GM18520 (cell line): ENCODE measurements around the gene MACROH2A1.

Source experiments
- ATAC-seq: cut with Tn5 transposase; IDR thresholded peaks from one replicate; pipeline ENCODE4 v1.9.1; 2021; ENCODE audit not compliant: unreplicated experiment

The MACROH2A1 gene

DNA sequence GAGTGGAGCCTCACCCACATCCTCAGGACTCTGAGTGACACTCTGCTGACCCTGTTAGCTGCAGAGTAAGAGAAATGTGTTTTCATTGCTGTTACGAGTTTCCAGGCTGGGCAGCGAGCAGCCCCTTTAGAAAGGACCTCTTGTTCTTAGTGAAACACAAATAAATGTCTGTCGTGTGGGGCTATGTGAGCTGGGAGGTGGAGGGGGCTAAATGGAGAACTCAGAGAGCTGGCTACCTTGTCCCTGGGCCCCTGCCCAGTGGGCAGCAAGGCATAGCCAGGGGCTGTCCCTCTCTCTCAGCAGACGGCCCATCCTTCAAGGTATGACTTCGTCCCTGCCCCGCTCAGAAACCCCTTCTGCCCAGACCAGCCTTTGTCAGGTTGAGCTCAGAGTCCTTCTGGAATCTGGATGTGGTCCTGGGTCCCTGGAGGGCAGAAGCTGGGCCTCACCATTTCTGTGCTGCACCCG is 38.0 kb upstream of the MACROH2A1 start:
- no peak for ATAC-seq

DNA sequence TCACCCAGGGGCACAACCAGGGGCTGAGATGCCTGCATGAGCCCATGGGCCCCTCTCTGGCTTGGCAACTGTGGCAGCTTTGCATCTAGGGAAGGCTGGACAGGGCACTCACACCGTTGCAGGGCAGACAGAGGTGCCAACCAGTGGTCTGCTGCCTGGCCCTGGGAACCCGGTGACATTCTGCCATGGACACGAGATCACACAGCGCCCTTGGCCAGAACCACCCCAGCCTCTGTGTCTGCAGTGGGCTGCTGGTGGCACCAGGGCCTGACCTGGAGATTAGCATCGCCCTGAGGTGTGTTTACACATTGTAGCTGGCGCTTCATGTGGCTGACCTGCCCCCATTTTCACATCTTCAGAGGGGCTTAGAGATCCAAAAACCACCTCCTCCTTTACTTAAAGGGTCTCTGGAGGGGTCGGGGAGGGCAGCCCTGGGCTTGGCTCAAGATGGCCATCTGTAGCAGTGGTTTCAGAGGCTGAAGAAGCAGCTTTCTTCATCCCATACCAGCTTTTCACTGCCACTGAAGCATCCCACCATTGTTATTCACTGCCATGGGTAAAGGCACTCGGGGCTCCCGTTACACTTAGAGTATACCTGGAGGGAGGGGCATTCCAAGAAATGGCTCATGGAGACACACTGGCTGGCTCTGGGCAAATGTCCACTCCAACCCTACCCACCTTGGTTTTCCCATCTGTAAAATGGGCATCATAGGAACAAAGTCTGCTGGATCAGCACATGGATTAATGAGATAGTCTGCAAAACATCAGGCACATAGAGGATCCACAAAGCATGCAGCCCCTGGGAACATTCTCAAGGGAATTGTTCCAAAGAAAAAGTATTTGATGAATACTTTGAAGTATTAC is 36.7 kb upstream of the MACROH2A1 start:
- ATAC-seq, result no peak

DNA sequence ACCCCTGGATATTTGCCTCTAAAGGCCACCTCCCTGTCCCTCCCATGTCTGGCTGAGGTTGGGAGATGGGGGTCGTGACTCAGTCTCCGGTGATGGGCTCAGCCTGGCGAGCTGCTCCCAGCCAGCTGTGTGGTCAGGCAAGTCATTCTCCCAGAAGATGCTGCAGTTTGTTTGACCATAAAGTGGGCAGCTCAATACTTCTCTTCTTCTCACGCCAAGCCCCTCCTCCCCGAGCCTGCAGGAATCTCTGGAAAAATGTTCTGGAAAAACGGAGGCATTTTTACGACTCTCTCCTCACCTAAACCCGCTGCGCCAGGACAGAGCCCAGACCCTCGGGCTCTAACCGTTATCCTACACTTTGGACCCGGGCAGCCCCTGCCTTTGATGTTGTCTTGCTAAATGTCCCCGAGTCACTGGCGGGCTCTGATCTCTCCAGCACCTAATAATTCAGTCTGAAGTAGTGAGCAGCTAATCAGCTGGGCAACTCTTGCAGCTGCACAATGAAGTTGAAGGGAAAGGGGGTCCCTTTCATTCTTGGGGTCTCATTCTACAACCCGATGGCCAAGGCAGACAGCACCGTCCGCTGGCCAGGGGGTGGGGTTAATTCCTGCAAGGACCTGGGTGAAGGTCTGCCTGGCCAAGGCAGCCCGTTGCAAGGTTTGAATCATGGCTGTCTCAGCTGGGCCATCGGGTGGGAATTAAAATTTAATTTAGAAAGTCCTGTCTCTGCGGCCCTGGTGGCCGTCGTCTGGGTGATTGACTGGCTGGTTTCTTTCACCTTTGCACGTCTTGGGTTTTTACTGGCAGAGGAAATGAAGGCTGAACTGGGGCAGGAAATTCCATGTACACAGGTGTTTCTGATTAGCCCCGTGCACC is 35.8 kb upstream of the MACROH2A1 start:
- no peak for ATAC-seq

DNA sequence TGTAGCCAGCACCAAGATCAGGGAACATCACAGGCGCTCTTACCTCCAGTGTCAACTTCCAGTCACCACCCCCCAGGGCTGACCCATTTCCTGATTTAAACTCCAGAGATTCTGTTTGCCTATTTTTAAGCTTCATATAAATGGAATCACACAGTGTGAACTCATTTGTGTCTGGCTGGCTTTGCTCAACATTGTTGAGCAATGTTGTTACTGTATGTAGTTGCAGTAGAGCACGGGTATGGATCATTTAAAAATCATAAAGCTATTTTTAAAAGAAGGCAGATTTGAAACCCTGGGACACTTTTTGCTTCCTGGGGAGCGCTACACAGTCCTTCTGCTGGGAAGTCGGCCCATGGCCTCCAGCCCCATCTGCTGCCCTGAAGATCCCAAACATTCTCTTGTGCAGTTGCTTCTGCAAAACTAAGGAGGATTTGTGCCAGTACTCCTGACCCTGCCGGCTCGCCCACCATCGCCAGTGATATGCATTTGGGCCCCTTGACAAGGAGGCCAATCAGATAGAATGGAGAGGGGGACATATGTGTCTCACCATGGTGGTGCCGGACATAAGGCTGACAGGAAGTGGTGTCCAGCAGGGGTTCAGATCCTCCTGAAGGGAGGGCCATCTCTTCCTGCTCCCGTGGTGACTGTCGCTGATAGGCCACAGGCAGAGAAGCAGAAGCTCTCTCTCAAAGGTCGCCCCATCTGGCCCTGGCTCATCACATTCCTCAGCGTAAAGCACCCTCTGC is 34.8 kb upstream of the MACROH2A1 start:
- no peak for ATAC-seq

DNA sequence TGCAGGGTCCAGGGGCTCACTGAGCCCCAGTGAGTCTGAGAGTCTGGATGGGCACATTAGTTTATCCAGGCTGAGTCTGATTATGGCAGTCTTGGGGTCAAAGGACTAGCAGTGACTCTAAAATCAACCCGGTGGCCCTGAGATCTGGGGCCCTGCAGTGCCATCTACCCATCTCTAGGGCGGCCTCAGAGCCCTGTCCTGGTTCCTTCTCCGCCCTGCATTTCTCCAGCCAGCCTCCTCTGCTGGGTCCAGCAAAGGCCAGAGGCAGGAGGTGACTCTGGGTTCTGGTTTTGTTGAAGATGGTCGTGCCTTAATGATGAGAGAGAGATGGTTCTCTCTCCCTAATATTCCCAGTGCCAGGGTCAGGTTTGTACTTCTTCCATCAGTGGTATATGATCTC is 33.1 kb upstream of the MACROH2A1 start:
- ATAC-seq, result no peak

DNA sequence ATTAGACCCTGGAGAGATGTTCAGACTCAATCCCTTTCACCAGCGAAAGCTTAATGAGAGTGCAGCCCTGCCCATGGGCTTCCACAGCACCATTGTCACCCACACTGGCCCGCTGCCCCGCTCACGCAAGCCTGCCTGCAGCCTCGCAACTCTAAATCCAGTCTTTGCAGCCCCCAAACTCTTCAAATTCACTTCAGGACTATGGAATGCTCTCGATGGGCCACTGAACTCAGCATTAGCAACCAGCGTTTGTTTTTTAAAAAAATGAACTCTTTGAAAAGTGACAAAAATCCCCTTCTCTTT is 31.1 kb upstream of the MACROH2A1 start:
- no peak for ATAC-seq

DNA sequence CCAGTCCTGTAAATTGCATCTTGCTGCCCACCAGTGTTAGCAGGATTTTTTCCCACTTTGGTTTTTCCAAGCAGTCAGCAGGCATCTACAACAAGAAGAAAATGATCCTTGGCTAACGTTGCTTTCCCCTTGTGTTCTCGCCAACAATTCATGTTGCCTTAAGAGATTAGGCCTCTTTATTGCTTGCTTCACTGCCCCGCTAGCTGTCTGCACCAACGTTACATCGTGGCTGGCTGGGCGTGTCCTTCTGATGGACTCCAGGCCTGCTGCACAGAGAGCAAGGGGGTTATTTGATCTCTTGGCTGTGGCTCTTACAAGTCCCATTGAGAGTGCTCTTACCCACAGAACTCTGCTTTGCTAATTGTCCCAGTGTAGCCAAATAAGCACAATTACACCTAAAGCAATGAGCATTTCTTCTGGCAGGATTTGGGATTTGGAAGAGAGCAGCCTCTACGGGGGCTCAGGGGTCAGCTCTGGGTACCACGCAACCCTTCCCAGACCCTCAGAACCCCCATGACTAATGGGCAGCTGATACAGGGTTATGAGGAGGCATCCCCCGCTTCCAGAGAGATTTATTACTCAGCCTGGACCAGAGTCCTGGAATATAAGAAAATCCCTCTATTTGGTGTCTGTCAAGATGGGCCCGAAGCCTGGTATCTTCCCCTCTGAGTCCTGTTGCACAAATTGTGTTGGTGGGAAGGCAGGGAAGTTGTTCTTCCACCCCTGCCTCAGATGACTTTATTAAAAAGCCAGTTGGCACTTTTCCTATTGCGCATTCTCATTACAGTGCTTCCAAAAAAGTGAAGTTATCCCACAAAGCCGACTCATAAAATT is 30.5 kb upstream of the MACROH2A1 start:
- no peak for ATAC-seq

DNA sequence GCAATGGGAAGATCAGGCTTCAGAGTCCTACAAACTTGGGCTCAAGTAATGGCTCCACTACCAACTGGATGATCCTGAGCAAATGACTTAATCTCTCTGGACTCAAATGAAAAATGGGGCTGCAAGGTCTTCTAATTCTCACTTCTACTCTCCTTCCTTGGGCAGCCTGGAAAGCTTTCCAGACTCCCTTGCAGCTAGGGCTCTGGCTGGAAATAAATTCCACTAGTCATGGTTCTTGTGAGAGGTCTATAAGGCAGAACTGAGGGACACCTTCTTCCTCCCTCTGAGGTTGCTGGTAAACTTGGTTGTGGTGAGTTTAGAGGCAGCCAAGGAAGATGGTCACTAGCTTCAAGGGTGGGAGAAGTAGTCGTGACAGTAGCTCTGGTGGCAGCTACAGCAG is 29.6 kb upstream of the MACROH2A1 start:
- no peak for ATAC-seq

DNA sequence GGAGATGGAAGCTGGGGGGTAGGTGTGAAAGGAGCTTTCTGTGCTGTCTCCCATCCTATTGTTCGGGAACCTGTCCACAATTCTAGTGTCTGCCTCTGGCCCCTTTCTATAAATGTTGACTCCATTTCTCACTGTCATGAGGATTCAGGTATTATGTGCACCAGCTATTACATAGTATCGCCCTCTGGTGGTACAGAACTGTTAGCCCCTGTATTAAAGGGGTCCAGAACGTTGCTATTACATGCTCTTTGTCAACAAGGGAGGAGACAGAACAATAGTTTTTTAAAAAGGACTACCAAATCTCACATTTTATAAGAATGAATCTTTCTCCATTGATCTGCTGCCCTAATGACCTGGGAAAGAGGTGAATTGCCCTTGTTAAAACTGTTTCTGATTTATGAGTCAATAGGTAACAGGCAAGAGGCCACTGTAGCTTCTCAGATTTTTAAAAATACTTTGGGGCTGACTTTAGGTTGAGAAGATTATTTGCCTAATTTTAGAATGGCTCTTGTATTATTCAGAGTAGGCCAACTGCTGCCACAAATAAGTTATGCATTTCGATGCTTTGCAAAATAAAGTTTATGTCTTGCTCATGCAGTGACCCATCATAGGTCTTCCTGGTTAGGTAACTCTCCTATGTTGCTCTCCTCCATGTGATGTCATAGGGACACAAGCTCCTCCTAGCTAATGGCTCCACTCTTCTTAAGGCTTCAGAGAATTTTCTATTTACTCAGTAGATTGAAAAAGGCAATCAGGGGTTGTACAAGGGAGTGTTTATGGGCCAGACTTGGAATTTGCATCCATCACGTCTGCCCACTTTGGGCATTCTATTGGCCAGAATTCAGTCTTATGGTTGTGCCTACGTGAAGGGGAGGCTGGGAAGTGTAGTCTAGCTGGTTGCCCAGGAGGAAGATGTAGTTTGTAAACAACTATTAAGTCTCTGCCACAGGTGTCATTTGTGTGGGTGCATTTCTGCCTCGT is 27.4 kb upstream of the MACROH2A1 start:
- no peak for ATAC-seq

DNA sequence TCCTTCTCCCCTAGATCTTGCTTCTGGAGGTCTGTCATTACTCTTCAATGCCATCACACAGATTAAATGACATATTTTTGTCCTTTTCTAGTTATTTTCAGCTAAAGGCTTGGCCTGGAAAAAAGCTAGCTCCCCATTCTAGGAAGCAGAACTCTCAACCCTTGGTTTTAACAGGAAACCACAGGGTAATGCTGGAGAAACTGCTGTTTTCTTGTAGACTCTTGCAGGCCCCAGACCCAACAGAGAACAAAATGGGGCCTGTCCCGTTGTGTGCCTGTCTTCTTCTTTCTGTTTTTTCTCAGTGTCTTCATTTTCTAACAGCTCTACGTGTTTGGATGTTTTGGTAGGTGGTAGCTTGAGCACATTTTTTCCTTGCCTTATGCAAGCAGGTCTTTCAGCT is 26.6 kb upstream of the MACROH2A1 start:
- no peak for ATAC-seq

DNA sequence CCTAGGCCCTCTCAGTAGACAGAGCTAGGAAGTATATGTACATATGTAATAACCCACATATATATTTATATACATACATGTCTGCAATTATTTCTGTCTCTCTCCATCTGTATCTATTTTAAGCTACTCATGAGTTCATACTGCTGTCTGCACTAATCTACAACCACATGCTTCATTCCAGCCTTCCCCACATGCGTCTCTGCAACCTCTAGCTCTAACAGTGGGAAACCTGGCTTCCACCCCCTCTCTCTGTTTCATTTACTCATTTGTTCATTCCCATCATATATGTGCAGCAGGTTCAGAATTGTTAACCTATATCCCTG is 24.8 kb upstream of the MACROH2A1 start:
- no peak for ATAC-seq

DNA sequence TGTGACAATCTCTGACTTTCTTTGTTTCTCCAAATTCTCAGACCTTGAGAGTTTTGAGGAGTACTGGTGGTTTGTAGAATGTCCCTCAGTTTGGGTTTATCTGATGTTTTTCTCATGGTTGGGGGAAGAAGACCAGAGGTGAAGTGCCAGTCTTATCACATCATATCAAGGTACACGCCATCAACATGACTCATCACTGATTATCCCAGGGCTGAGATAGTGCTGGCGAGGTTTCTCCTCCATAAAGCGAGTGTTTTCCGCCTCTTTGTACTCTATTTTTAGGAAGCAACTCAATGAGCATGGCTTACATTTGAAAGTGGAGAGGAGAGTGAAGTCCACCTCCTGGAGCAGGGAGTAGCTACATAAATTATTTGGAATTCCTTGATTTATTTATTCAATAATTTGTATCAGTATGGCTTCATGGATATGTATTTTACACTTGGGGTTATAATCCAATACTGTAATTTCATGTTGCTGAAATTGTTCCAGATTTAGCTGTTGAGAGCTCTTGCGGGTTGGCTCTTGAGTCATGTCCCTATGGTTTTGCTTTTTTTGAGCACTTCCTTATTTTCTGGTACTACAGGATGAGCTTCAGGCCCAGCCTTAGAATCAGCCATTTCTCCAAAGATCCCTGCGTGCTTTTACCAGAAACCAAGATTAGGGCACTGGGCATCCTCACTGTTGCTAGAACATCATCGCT is 24.3 kb upstream of the MACROH2A1 start:
- ATAC-seq, result no peak

DNA sequence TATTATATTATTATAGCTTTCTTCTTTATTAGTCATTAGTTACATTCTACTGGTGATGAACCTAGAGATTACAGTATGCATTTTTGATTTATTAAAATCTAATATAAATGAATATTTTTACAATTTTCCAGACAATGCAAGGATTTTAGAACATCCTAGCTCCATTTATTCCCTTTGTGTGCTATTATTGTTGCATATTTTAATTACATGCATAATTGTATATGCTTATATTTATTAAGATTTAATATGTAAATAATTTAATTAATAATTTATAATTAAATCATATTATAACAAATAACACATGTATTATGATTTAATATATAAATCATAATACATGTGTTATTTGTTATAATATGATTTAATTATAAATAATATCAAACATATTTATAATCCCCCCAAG is 23.4 kb upstream of the MACROH2A1 start:
- ATAC-seq, result no peak

DNA sequence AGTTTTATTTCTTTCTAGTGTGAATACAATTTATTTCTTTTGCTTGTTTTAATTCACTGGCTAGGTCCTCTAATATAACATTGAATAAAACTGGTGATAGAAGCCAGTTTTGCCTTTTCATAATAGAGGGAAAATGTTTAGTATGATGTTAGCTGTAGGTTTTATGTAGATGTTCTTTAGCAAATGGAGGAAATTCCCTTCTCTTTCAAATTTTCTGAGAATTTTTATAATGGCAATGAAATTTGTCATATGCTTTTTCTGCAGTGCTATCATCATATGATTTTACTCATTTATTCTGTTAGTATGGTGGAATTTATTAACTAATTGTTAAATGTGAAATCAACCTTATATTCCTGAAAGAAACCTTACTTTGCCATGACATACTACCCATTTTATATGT is 18.1 kb upstream of the MACROH2A1 start:
- no peak for ATAC-seq

DNA sequence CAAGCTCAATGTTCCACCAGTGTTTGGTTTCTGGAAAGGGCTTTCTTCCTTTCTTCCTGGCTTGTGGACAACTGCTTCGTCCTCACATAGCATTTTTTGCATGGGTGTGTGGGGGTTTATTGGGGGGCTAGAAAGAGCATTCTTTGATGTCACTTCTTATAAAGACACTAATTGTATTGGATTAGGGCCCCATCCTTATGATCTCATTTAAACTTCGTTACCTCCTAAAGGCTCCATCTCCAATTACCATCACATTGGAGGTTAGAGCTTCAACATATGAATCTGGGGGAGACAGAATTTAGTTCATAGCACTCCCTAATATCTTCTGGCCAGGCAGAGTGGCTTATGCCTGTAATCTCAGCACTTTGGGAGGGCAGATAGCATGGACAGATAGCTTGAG is 6.1 kb upstream of the MACROH2A1 start:
- ATAC-seq, result no peak

DNA sequence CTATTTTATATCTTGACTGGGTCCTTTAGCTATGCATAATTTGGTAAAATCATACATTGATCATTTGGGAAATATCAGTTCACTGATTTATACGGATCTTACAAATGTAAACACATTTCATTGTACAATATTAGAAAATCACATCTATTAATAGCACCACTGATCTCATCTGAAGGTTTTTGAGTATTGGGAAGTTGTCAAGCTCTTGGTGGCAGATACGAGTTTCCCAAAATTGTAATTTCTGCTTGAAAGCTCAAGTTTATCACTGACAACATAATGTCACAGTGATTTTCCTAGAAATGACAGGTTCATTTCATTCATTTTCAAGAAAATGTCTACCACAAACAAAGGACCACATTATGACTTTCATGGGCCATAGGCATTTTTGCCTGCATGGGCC is 3.0 kb upstream of the MACROH2A1 start:
- no peak for ATAC-seq

DNA sequence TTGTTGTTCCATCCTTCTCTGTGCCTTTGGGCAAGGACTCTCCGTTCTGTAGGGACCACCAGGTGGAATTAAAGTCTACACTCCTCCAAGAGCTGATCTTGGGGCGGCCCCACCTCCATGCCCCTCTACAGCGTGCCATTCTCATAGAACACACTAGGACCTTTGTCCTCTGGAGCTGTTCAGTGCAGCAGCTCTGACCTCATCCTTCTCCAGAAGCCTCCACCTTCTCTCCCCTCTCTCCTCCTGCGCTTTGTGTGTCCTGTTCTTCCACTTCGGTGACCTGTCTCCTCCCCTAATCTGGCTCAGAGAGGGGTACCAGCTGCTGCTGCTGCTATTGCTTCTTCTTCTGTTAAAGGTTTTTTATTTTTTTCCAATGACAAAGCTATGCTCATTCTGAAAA is 1.8 kb upstream of the MACROH2A1 start:
- ATAC-seq, result no peak

DNA sequence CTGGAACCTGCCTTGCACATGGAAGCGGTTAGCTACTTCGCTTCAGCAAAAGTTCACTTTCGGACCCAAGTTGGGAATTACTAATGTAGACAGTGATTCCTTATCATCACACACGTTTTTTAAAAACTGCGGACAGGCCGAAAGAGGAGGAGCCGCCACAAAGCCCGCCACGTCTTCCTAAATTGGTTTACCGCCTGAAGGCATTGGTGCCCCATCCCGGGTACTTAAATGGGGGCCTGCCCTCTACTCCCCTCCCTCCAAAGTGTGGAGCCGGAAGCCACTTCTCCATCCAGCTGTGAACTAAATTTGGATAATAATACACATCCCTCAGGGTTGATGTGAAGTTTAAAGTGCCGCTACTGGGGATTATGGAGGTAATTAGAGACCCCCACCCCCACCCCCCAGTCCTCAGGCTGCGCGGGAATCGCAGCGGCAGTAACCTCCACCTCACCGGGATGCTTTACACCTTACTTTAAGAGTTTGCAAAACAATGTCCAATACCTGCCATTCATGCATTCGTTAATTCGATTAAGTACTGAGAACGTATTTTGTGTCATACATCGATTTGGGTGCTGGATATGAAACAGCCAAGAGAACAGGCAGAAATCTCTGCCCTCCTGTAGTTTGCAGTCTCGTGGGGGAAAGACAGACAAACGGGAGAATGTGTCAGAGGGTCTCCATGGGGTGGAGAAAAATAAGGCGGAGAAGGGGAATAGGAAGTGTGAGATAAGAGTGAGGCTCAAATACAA is 937 bp upstream of the MACROH2A1 start:
- no peak for ATAC-seq
